PC-3 (cell line): ENCODE results near the gene XPC. TPM values are rescaled to one million over a fixed set of nuclear protein-coding genes. Genes with fewer than 3 reads are reported as not detected.
A peak's percentile ranks its signal among the peaks of the same experiment; 100 is the strongest.

Source experiments
- ATAC-seq: fragments of 200-7000 bp; cut with Tn5 transposase; 2 replicates; pipeline ENCODE4 v1.9.1; 2020; ENCODE audit warnings: mild to moderate bottlenecking, moderate library complexity
- BruUV-seq: library from RNA; stranded (reverse); fragments of 400-500 nt; replicated peaks from 2 replicates; lab custom pipeline; 2021; lab: Mats Ljungman, UMichigan
- CTCF ChIA-PET: fragments of 300-600 bp; sonication (Branson Sonifier 250); formaldehyde crosslinking; loops from one replicate; lab custom pipeline; 2022; ENCODE audit warnings: antibody characterized with exemption; lab: Charles Lee
- POLR2A ChIA-PET: fragments of 300-600 bp; sonication (Branson Sonifier 250); formaldehyde crosslinking; loops from one replicate; lab custom pipeline; 2022; ENCODE audit warnings: antibody characterized with exemption; ENCODE audit not compliant: unreplicated experiment; lab: Charles Lee
- DNase-seq: peaks from one replicate; pipeline ENCODE4 v3.0.0-alpha.2; 2015
- H2AFZ ChIP-seq: fragments of 300-600 bp; sonication (generic); 2 replicates; pipeline ENCODE4 v1.6.0; 2016; ENCODE audit warnings: antibody characterized with exemption, low read length
- H3F3A ChIP-seq: fragments of 300-600 bp; sonication (generic); one replicate; pipeline ENCODE4 v1.6.0; 2017; ENCODE audit warnings: antibody characterized with exemption, low read length, control low read depth, mild to moderate bottlenecking; ENCODE audit not compliant: unreplicated experiment
- H3K27ac ChIP-seq: fragments of 300-600 bp; sonication (generic); 2 replicates; pipeline ENCODE4 v1.5.1; 2016; ENCODE audit warnings: mild to moderate bottlenecking, low read length
- H3K27me3 ChIP-seq: fragments of 300-600 bp; sonication (generic); 2 replicates; pipeline ENCODE4 v1.6.1; 2016; ENCODE audit warnings: low read length, mixed read lengths
- H3K36me3 ChIP-seq: fragments of 300-600 bp; sonication (generic); 2 replicates; pipeline ENCODE4 v1.6.1; 2016; ENCODE audit warnings: low read depth, mixed run types, low read length, mixed read lengths
- H3K4me1 ChIP-seq: fragments of 300-600 bp; sonication (generic); 2 replicates; pipeline ENCODE4 v1.5.1; 2016; ENCODE audit warnings: low read length; ENCODE audit not compliant: insufficient read depth
- H3K4me2 ChIP-seq: fragments of 300-600 bp; sonication (generic); 2 replicates; pipeline ENCODE4 v1.6.0; 2016; ENCODE audit warnings: low read length
- H3K4me3 ChIP-seq: fragments of 300-600 bp; sonication (generic); 2 replicates; pipeline ENCODE4 v1.5.1; 2016; ENCODE audit warnings: mild to moderate bottlenecking, low read length, mixed read lengths
- H3K79me2 ChIP-seq: fragments of 300-600 bp; sonication (generic); 2 replicates; pipeline ENCODE4 v1.6.1; 2017; ENCODE audit warnings: low read length, mixed read lengths
- H3K9ac ChIP-seq: fragments of 300-600 bp; sonication (generic); 2 replicates; pipeline ENCODE4 v1.6.0; 2016; ENCODE audit warnings: mild to moderate bottlenecking, low read length
- H3K9me2 ChIP-seq: fragments of 300-600 bp; sonication (generic); replicated peaks from 2 replicates; pipeline ENCODE4 v1.6.1; 2016; ENCODE audit warnings: mixed run types, low read length, mixed read lengths
- H3K9me3 ChIP-seq: fragments of 300-600 bp; sonication (generic); 2 replicates; pipeline ENCODE4 v1.6.1; 2016; ENCODE audit warnings: low read length, mixed read lengths
- H4K20me1 ChIP-seq: fragments of 300-600 bp; sonication (generic); 2 replicates; pipeline ENCODE4 v1.6.1; 2016; ENCODE audit warnings: low read length, mixed read lengths
- EZH2 ChIP-seq: fragments of 300-600 bp; sonication (generic); IDR thresholded peaks from one replicate; pipeline ENCODE4 v1.6.1; 2017; ENCODE audit warnings: antibody characterized with exemption, mild to moderate bottlenecking, low read length; ENCODE audit not compliant: unreplicated experiment
- EZH2phosphoT487 ChIP-seq: fragments of 300-600 bp; sonication (generic); IDR thresholded peaks from 2 replicates; pipeline ENCODE4 v1.6.1; 2018; ENCODE audit warnings: mild to moderate bottlenecking, antibody characterized with exemption, low read length, borderline replicate concordance
- intact Hi-C: fragments of 100-400 bp; cut with micrococcal nuclease; formaldehyde crosslinking; loops from 2 replicates; pipeline ENCODE4 v1.9.0; 2023
- total RNA-seq: library from RNA; depleted of rRNA; stranded (reverse); fragments of >200 nt; gene quantifications from 2 replicates; pipeline ENCODE4 v1.2.3, GENCODE V29; 2014; rRNA removed
- TF ChIP-seq, protein P1 (sequence below): fragments of 300-600 bp; sonication (generic); conservative IDR thresholded peaks from 2 replicates; pipeline ENCODE4 v1.5.1; 2017; ENCODE audit warnings: antibody characterized with exemption, low read depth, mild to moderate bottlenecking, low read length

XPC gene
- total RNA-seq, 1 experiment from 2014 or later: 24.3 TPM

DNA sequence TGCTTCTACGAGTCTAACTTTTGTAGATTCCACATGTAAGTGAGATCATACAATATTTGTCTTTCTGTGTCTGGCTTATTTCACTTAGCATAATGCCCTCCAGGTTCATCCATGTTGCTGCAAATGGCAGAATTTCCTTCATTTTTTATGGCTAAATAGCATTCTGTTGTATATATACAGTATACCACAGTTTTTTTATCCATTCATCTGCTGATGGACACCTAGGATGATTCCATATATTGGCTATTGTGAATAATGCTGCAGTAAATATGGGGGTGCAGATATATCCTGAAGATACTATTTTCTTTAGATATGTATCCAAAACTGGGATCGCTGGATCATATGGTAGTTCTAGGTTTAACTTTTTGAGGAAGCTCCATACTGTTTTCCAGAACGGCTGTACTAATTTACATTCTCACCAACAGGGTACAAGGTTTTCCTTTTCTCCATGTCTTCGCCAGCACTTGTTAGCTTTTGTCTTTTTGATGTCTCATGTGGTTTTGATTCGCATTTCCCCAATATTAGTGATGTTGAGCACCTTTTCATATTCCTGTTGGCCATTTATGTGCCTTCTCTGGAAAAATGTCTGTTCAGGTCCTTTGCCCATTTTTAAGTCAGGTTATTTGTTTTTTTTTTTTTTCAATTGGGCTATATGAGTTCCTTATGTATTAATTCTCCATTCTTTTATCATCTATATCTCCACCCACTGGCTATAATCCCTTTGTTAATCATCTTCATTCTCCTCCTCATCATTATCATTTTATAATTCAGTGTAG lies 80.6 kb downstream of the XPC start:
- ChIA-PET CTCF (interaction anchor here (1.1 kb wide), 1 partner anchor 201 kb away, joined by 4 read pairs; no protein-coding TSS in a partner anchor), POLR2A (no interaction called here)
- no peak for ATAC-seq
- peaks cover 22% of the 10 kb centered on the region; the same call in 1 of the 2 replicates for H3K27me3 ChIP-seq
- TF ChIP-seq EZH2: no peak
- TF ChIP-seq, protein P1, sequence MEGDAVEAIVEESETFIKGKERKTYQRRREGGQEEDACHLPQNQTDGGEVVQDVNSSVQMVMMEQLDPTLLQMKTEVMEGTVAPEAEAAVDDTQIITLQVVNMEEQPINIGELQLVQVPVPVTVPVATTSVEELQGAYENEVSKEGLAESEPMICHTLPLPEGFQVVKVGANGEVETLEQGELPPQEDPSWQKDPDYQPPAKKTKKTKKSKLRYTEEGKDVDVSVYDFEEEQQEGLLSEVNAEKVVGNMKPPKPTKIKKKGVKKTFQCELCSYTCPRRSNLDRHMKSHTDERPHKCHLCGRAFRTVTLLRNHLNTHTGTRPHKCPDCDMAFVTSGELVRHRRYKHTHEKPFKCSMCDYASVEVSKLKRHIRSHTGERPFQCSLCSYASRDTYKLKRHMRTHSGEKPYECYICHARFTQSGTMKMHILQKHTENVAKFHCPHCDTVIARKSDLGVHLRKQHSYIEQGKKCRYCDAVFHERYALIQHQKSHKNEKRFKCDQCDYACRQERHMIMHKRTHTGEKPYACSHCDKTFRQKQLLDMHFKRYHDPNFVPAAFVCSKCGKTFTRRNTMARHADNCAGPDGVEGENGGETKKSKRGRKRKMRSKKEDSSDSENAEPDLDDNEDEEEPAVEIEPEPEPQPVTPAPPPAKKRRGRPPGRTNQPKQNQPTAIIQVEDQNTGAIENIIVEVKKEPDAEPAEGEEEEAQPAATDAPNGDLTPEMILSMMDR: no peak
- TF ChIP-seq EZH2phosphoT487: no peak
- H3F3A ChIP-seq: no peaks in the 10 kb centered on the region
- H3K4me1 ChIP-seq: no peaks in the 10 kb centered on the region
- H3K36me3 ChIP-seq: no peaks in the 10 kb centered on the region
- H3K4me2 ChIP-seq: no peak overlapping the region
- no peak overlapping the region for H3K4me3 ChIP-seq
- H3K27ac ChIP-seq: no peak overlapping the region
- no TSS peak for BruUV-seq
- H2AFZ ChIP-seq: no peak overlapping the region
- no peaks in the 10 kb centered on the region for H3K79me2 ChIP-seq
- intact Hi-C loops: no loop called here
- no peaks in the 10 kb centered on the region for H4K20me1 ChIP-seq
- H3K9me2 ChIP-seq: no peaks in the 10 kb centered on the region
- no peak for DNase-seq
- no peaks in the 10 kb centered on the region for H3K9me3 ChIP-seq
- no peak overlapping the region for H3K9ac ChIP-seq

DNA sequence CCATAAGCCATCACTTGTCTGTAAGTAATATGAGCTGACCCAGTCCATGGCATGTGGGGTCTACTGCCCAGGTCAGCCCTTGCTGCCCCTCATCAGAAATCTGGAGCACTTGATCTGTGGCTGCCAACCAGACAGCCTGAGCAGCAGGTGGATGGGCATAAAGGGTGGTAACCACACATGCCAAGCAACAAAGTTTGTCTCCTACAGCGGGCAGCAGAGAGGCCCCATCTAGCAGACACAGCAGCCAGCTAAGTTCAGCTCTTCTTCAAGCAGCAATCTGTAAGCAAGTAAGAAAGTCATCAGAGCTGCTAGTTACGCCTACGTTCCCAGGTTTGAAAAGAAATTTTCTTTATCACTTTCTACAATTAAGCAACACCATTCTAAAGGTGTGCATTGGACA lies 81.7 kb downstream of the XPC start:
- CTCF ChIA-PET: interaction anchor here (1.1 kb wide), 1 partner anchor 200 kb away, joined by 4 read pairs; no protein-coding TSS in a partner anchor

More for the DNA sequence above, 81.7 kb downstream of the XPC start:
- H3K4me1 ChIP-seq: no peaks in the 10 kb centered on the region
- no peak overlapping the region for H2AFZ ChIP-seq
- intact Hi-C loops: no loop called here
- TF ChIP-seq, protein P1: no peak; the same call in 1 of the 2 replicates
- TF ChIP-seq EZH2phosphoT487 (no peak), EZH2 (no peak)
- H3K27ac ChIP-seq: no peak overlapping the region
- H3K9me2 ChIP-seq: no peaks in the 10 kb centered on the region
- H3K79me2 ChIP-seq: no peaks in the 10 kb centered on the region
- H4K20me1 ChIP-seq: no peaks in the 10 kb centered on the region
- peak; percentile 62 for ATAC-seq
- H3K4me3 ChIP-seq: no peak overlapping the region
- H3K27me3 ChIP-seq: peaks cover 21% of the 10 kb centered on the region; the same call in 1 of the 2 replicates
- peak; percentile 25 for DNase-seq
- no peak overlapping the region for H3K9ac ChIP-seq
- BruUV-seq: no TSS peak
- H3F3A ChIP-seq: no peaks in the 10 kb centered on the region
- H3K9me3 ChIP-seq: no peaks in the 10 kb centered on the region
- POLR2A ChIA-PET: no interaction called here
- no peak overlapping the region for H3K4me2 ChIP-seq
- no peaks in the 10 kb centered on the region for H3K36me3 ChIP-seq

Other genes starting within 250 kb of the XPC start
- gene CHCHD4, start 53.7 kb downstream of the XPC start, total RNA-seq: 39.5 and 43.3 TPM in 2 replicates
- gene TMEM43, start 53.5 kb downstream of the XPC start, total RNA-seq: 78.6 and 83.1 TPM in 2 replicates
- gene LSM3, start 216 bp upstream of the XPC start, total RNA-seq: 22.0 and 27.2 TPM in 2 replicates
- gene SLC6A6, start 224.0 kb upstream of the XPC start, total RNA-seq: 28.1 and 31.9 TPM in 2 replicates